Effector memory CD4-positive, alpha-beta T cell (primary cell): Measurements from ENCODE around the gene PIP.
"Not testable (repeated sequence)": the region's sequence is repeated elsewhere in the genome, so short reads cannot be mapped to it uniquely, and the experiment has no call there.

Source experiments
- DNase-seq, 3 donors: peaks; one replicate each; pipeline ENCODE4 v3.0.0-alpha.2; 2020
- H3K27ac ChIP-seq: 2 replicates; pipeline ENCODE4 v1.7.0; 2013; ENCODE audit warnings: mild to moderate bottlenecking, low read length, moderate library complexity; ENCODE audit not compliant: insufficient read depth, poor library complexity, severe bottlenecking
- H3K27me3 ChIP-seq: replicated peaks from 2 replicates; pipeline ENCODE4 v1.7.0; 2013; ENCODE audit warnings: mild to moderate bottlenecking, low read length; ENCODE audit not compliant: insufficient read depth, control insufficient read depth, poor library complexity, severe bottlenecking
- H3K36me3 ChIP-seq: 2 replicates; pipeline ENCODE4 v1.7.0; 2013; ENCODE audit warnings: mild to moderate bottlenecking, low read length, moderate library complexity; ENCODE audit not compliant: control insufficient read depth, insufficient read depth
- H3K4me1 ChIP-seq: 2 replicates; pipeline ENCODE4 v1.7.0; 2013; ENCODE audit warnings: low read length, mild to moderate bottlenecking; ENCODE audit not compliant: control insufficient read depth, insufficient read depth, poor library complexity, severe bottlenecking
- H3K4me3 ChIP-seq: 2 replicates; pipeline ENCODE4 v1.7.0; 2013; ENCODE audit warnings: low read length, low read depth, mild to moderate bottlenecking; ENCODE audit not compliant: insufficient read depth, poor library complexity, severe bottlenecking
- H3K9me3 ChIP-seq: 2 replicates; pipeline ENCODE4 v1.7.0; 2013; ENCODE audit warnings: mild to moderate bottlenecking, low read length, moderate library complexity; ENCODE audit not compliant: control insufficient read depth

Gene PIP

DNA sequence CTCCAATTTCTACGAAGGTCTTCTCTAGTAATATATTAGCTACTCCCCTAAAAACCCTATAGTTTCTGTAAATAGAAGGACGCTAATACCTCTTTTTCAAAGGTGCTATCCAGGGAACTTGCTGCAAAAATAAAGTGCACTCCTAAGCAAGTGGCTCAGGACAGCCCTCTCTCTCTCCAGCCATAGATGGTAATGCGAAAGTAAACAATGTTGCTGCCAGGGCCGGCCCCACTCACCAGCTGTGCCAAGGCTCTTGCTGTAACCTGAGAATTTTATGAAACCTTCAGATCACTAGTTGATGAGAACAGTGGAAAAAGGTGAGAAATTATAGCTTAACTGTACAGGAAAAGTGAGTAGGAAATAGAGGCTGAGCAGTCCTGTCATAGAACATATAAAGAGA, 40.5 kb downstream of the PIP start:
- Histone ChIP-seq H3K27ac (no peak overlapping the region), H3K36me3 (no peaks in the 10 kb centered on the region), H3K27me3 (no peaks in the 10 kb centered on the region), H3K4me3 (no peak overlapping the region), H3K9me3 (no peaks in the 10 kb centered on the region), H3K4me1 (no peaks in the 10 kb centered on the region)
- DNase-seq: no peak

DNA sequence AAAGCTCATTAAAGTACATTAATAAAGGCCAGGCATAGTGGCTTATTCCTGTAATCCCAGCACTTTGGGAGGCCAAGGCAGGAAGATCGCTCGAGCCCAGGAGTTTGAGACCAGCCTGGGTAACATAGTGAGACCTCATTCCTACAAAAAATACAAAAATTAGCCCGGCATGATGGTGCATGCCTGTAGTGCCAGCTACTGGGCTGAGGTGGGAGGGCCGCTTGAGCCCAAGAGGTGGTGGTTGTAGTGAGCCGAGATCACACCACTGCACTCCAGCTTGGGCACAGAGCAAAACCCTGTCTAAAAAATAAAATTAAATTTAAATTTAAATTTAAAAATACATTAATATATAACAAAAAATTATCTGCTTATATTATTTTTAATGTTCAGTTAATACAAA, 44.3 kb downstream of the PIP start:
- Histone ChIP-seq H3K36me3 (no peaks in the 10 kb centered on the region), H3K4me1 (no peaks in the 10 kb centered on the region), H3K9me3 (peaks cover 4% of the 10 kb centered on the region), H3K4me3 (no peak overlapping the region), H3K27ac (no peak overlapping the region), H3K27me3 (no peaks in the 10 kb centered on the region)
- DNase-seq: no peak

GRCh38 chr7:143177374-143178119, 45.7 kb downstream of the PIP start:
- no peak for DNase-seq
- H3K4me3 ChIP-seq: no peak overlapping the region
- peaks cover 4% of the 10 kb centered on the region for H3K9me3 ChIP-seq
- no peaks in the 10 kb centered on the region for H3K4me1 ChIP-seq
- no peaks in the 10 kb centered on the region for H3K27me3 ChIP-seq
- no peak overlapping the region for H3K27ac ChIP-seq
- no peaks in the 10 kb centered on the region for H3K36me3 ChIP-seq

DNA sequence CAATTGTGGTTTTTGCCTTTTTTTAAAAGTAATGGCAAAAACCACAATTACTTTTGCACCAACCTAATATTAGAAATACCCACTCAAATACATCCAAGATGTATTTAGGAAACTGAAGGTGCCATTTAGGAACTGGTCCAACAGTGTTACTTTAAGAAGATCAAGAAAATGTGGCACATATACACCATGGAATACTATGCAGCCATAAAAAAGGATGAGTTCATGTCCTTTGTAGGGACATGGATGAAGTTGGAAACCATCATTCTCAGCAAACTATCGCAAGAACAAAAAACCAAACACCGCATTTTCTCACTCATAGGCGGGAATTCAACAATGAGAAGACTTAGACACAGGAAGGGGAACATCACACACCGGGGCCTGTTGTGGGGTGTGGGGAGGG, 48.9 kb downstream of the PIP start:
- H3K27me3 ChIP-seq, H3K4me3 ChIP-seq, H3K27ac ChIP-seq, H3K9me3 ChIP-seq, DNase-seq, H3K4me1 ChIP-seq, H3K36me3 ChIP-seq: not testable (repeated sequence)

- Histone ChIP-seq H3K4me3 (no peak overlapping the region), H3K36me3 (no peaks in the 10 kb centered on the region), H3K9me3 (peaks cover 4% of the 10 kb centered on the region), H3K27me3 (peaks cover 4% of the 10 kb centered on the region), H3K4me1 (no peaks in the 10 kb centered on the region), H3K27ac (no peak overlapping the region)
- DNase-seq: no peak
Observed at GRCh38 chr7:143181349-143181748, 49.5 kb downstream of the PIP start.

- Histone ChIP-seq H3K4me3 (no peak within 1 kb of the TSS), H3K9me3 (no peaks in the 10 kb centered on the region), H3K27me3 (peaks cover 4% of the 10 kb centered on the region), H3K36me3 (no peaks in the 10 kb centered on the region), H3K27ac (no peak within 1 kb of the TSS), H3K4me1 (no peaks in the 10 kb centered on the region)
- no peak for DNase-seq
Observed at GRCh38 chr7:143183024-143183423, 51.1 kb downstream of the PIP start, which contains the start of gene TAS2R39. Gene TAS2R39, plus strand, starts transcription at chr7:143183419. Its CDS starts 0 bp downstream, at chr7:143183419.

GRCh38 chr7:143185551-143185950, 53.7 kb downstream of the PIP start:
- H3K9me3 ChIP-seq: no peaks in the 10 kb centered on the region
- no peak overlapping the region for H3K4me3 ChIP-seq
- H3K27ac ChIP-seq: no peak overlapping the region
- peaks cover 4% of the 10 kb centered on the region for H3K27me3 ChIP-seq
- H3K4me1 ChIP-seq: no peaks in the 10 kb centered on the region
- H3K36me3 ChIP-seq: no peaks in the 10 kb centered on the region
- no peak for DNase-seq

DNA sequence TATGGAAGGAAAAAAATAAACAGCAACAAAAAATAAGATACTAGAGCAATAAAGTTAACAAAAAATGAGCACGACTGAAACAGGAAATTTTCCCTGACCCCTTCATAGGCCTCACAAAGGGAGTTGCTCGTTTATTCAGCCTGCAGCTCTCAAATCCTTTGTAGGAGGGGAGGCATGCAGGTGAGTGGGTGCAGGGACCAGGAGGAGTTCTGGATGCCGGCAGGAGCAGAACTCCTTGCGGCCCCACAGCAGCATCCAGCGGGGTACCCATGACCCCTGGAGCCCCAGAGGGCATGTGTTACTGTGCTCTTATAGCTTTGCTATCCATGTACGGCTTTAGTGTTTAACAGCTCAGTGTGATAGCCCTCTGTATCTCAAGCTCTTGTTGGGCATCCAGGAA, 57.1 kb downstream of the PIP start:
- DNase-seq: no peak
- no peaks in the 10 kb centered on the region for H3K4me1 ChIP-seq
- H3K4me3 ChIP-seq: no peak overlapping the region
- H3K27me3 ChIP-seq: peaks cover 4% of the 10 kb centered on the region
- no peaks in the 10 kb centered on the region for H3K9me3 ChIP-seq
- H3K27ac ChIP-seq: no peak overlapping the region
- H3K36me3 ChIP-seq: no peaks in the 10 kb centered on the region
